Hepatocyte (in vitro differentiated cells): ENCODE data around the gene CPB2. TPM values are rescaled to one million over a fixed set of nuclear protein-coding genes. Genes with fewer than 3 reads are reported as not detected.

Experiments used
- DNase-seq: peaks from one replicate; pipeline ENCODE4 v3.0.0-alpha.2; 2016; ENCODE audit warnings: low spot score
- H2AFZ ChIP-seq: fragments of 200-600 bp; sonication (generic); 2 replicates; pipeline ENCODE4 v1.6.0; 2016; ENCODE audit warnings: antibody characterized with exemption, mild to moderate bottlenecking
- H3K27ac ChIP-seq: fragments of 200-600 bp; sonication (generic); 2 replicates; pipeline ENCODE4 v1.5.1; 2016; ENCODE audit warnings: mild to moderate bottlenecking
- H3K27me3 ChIP-seq: fragments of 200-600 bp; sonication (generic); 2 replicates; pipeline ENCODE4 v1.6.1; 2016
- H3K36me3 ChIP-seq: fragments of 200-600 bp; sonication (generic); replicated peaks from 2 replicates; pipeline ENCODE4 v1.5.1; 2016; ENCODE audit warnings: low read depth; ENCODE audit not compliant: insufficient read depth
- H3K4me1 ChIP-seq: fragments of 200-600 bp; sonication (generic); 2 replicates; pipeline ENCODE4 v1.5.1; 2016; ENCODE audit warnings: mild to moderate bottlenecking, moderate library complexity; ENCODE audit not compliant: insufficient read depth
- H3K4me2 ChIP-seq: fragments of 200-600 bp; sonication (generic); 2 replicates; pipeline ENCODE4 v1.6.0; 2016
- H3K4me3 ChIP-seq: fragments of 200-600 bp; sonication (generic); 2 replicates; pipeline ENCODE4 v1.5.1; 2016; ENCODE audit warnings: mild to moderate bottlenecking
- H3K79me2 ChIP-seq: fragments of 200-600 bp; sonication (generic); 2 replicates; pipeline ENCODE4 v1.6.0; 2017; ENCODE audit warnings: mild to moderate bottlenecking
- H3K9me2 ChIP-seq: fragments of 200-600 bp; sonication (generic); replicated peaks from 2 replicates; pipeline ENCODE4 v1.6.0; 2017; ENCODE audit warnings: mild to moderate bottlenecking; ENCODE audit not compliant: insufficient read depth
- H3K9me3 ChIP-seq: fragments of 200-600 bp; sonication (generic); 2 replicates; pipeline ENCODE4 v1.5.1; 2016; ENCODE audit warnings: low read depth, mild to moderate bottlenecking
- H4K20me1 ChIP-seq: fragments of 200-600 bp; sonication (generic); 2 replicates; pipeline ENCODE4 v1.6.0; 2016; ENCODE audit warnings: mild to moderate bottlenecking; ENCODE audit not compliant: insufficient read depth, poor library complexity, severe bottlenecking
- EZH2 ChIP-seq: fragments of 200-600 bp; sonication (generic); IDR thresholded peaks from 2 replicates; pipeline ENCODE4 v1.6.1; 2016; ENCODE audit warnings: antibody characterized with exemption, mild to moderate bottlenecking, borderline replicate concordance
- EZH2phosphoT487 ChIP-seq: fragments of 200-600 bp; sonication (generic); IDR thresholded peaks from one replicate; pipeline ENCODE4 v1.6.1; 2018; ENCODE audit warnings: antibody characterized with exemption, mild to moderate bottlenecking, low read depth, moderate library complexity; ENCODE audit not compliant: unreplicated experiment, severe bottlenecking
- WGBS: methylation state at CpG from one replicate; pipeline ENCODE4 v1.1.6; 2016; ENCODE audit warnings: low lambda C conversion rate; ENCODE audit errors: missing lambda C conversion rate; 5-methylcytosine and 5-hydroxymethylcytosine counted together
- polyA plus RNA-seq: library from polyadenylated mRNA; unstranded; fragments of >200 nt; fragmentation: Nextera tagmentation; extraction: Ambion mirVana; gene quantifications from 2 replicates; pipeline ENCODE4 v1.2.1, GENCODE V29; 2016
- total RNA-seq: library from RNA; depleted of rRNA; stranded (reverse); fragments of >200 nt; gene quantifications from 2 replicates; pipeline ENCODE4 v1.2.3, GENCODE V29; 2014
- TF ChIP-seq, protein P1 (sequence below): fragments of 200-600 bp; sonication (generic); IDR thresholded peaks from 2 replicates; pipeline ENCODE4 v1.5.1; 2016; ENCODE audit warnings: antibody characterized with exemption, mild to moderate bottlenecking; ENCODE audit not compliant: poor library complexity

The CPB2 gene
- total and polyA plus RNA-seq, 2 experiments from 2014 or later: 43.3 to 54.6 TPM

DNA sequence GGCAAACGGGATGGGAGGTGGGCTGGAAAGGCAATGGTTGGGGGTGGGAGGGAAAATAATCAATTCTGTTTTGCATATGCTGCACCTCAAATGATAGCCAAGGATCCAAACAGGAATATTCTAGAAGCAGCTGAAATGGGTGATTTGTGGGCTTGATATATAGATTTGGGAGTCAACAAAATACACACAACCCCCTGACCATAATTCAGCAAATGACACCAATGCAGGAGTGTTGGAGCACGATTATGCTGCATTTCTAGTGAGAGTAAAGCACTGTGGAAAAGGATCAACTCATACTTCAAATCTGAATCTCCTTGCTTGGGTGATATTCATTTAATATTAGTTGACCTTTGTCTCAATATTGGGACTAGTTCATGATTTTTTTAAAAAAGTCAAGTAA is 41.1 kb upstream of the CPB2 start:
- no peaks in the 10 kb centered on the region for H3K9me2 ChIP-seq
- no peaks in the 10 kb centered on the region for H4K20me1 ChIP-seq
- DNase-seq: no peak
- H3K9me3 ChIP-seq: no peaks in the 10 kb centered on the region
- H2AFZ ChIP-seq: no peak overlapping the region
- 83% methylated on average over 2 of the region's 2 CpGs for WGBS
- no peak overlapping the region for H3K27ac ChIP-seq
- no peak for TF ChIP-seq EZH2phosphoT487
- TF ChIP-seq, protein P1, sequence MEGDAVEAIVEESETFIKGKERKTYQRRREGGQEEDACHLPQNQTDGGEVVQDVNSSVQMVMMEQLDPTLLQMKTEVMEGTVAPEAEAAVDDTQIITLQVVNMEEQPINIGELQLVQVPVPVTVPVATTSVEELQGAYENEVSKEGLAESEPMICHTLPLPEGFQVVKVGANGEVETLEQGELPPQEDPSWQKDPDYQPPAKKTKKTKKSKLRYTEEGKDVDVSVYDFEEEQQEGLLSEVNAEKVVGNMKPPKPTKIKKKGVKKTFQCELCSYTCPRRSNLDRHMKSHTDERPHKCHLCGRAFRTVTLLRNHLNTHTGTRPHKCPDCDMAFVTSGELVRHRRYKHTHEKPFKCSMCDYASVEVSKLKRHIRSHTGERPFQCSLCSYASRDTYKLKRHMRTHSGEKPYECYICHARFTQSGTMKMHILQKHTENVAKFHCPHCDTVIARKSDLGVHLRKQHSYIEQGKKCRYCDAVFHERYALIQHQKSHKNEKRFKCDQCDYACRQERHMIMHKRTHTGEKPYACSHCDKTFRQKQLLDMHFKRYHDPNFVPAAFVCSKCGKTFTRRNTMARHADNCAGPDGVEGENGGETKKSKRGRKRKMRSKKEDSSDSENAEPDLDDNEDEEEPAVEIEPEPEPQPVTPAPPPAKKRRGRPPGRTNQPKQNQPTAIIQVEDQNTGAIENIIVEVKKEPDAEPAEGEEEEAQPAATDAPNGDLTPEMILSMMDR: no peak
- no peak for TF ChIP-seq EZH2
- H3K27me3 ChIP-seq: no peaks in the 10 kb centered on the region
- no peaks in the 10 kb centered on the region for H3K79me2 ChIP-seq
- peaks cover 17% of the 10 kb centered on the region for H3K4me1 ChIP-seq
- H3K36me3 ChIP-seq: no peaks in the 10 kb centered on the region
- H3K4me3 ChIP-seq: no peak overlapping the region
- H3K4me2 ChIP-seq: no peak overlapping the region

DNA sequence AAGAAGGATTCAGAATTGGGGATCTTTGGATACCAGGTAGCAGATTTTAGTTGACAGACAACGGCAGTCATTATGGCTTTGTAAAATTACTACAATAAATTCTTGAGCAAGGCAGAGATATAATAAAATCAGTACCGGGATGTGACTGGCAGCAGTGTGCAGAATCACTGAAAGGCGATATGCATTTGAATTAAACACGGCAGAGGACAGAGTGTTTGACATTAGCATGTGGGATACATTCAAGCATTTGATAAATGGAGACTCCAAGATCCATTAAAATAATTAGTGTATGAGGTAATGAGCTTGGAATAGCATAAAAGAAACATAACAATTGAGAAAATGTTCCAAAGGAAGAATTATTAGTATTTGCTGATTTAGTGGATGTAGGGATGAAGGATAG is 40.3 kb upstream of the CPB2 start:
- Histone ChIP-seq H3K9me2 (no peaks in the 10 kb centered on the region), H3K27me3 (no peaks in the 10 kb centered on the region), H4K20me1 (no peaks in the 10 kb centered on the region), H3K4me3 (no peak overlapping the region), H3K4me2 (no peak overlapping the region), H3K4me1 (peaks cover 17% of the 10 kb centered on the region), H2AFZ (no peak overlapping the region), H3K79me2 (no peaks in the 10 kb centered on the region), H3K27ac (no peak overlapping the region), H3K9me3 (no peaks in the 10 kb centered on the region), H3K36me3 (no peaks in the 10 kb centered on the region)
- TF ChIP-seq EZH2 (no peak), EZH2phosphoT487 (no peak)
- TF ChIP-seq, protein P1: no peak
- 63% methylated on average over 4 of the region's 4 CpGs for WGBS
- DNase-seq: no peak

DNA sequence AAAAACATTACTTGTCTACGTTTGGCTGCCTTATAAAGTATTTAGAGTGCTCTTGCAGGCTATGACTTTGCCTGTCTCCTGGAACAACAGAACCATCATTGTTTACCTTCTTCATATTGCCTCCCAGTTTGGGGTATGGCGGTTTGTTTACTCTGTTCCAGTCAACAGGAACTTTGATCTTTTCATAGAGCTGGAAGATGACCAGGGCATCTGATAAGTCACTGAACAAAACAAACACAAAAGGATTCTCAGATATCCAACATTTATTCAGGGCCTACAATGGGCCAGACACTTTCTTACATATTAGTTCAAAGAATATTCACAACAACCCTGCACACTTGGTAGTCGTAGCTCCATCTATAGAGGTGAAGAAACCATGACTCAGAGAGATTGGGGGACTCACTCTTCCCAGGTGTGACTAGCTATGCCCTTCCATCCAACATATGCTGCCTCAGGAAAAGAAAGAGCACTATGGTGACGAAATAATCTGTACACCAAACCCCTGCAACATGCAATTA is 38.4 kb upstream of the CPB2 start:
- H3K79me2 ChIP-seq: no peaks in the 10 kb centered on the region
- H3K4me1 ChIP-seq: peaks cover 17% of the 10 kb centered on the region
- no peak overlapping the region for H2AFZ ChIP-seq
- peak overlapping the region; percentile 24 for H3K4me2 ChIP-seq
- no peak overlapping the region for H3K4me3 ChIP-seq
- H4K20me1 ChIP-seq: no peaks in the 10 kb centered on the region
- TF ChIP-seq, protein P1: no peak
- WGBS: 50% methylated on average over 4 of the region's 4 CpGs
- no peaks in the 10 kb centered on the region for H3K9me2 ChIP-seq
- H3K27ac ChIP-seq: peak overlapping the region; percentile 47
- peak; percentile 30 for DNase-seq
- H3K27me3 ChIP-seq: no peaks in the 10 kb centered on the region
- H3K36me3 ChIP-seq: no peaks in the 10 kb centered on the region
- H3K9me3 ChIP-seq: no peaks in the 10 kb centered on the region

GRCh38 chr13:46142776-46143175 is 37.9 kb upstream of the CPB2 start:
- Histone ChIP-seq H3K79me2 (no peaks in the 10 kb centered on the region), H3K4me1 (peaks cover 17% of the 10 kb centered on the region), H3K4me3 (no peak overlapping the region), H4K20me1 (no peaks in the 10 kb centered on the region), H3K27me3 (no peaks in the 10 kb centered on the region), H3K36me3 (no peaks in the 10 kb centered on the region), H3K27ac (peak overlapping the region; percentile 26), H3K4me2 (peak overlapping the region; percentile 24), H3K9me3 (no peaks in the 10 kb centered on the region), H2AFZ (no peak overlapping the region), H3K9me2 (no peaks in the 10 kb centered on the region)
- no peak for DNase-seq
- no peak for TF ChIP-seq EZH2
- no peak for TF ChIP-seq EZH2phosphoT487
- TF ChIP-seq, protein P1: no peak
- 40% methylated on average over 3 of the region's 3 CpGs for WGBS
